ENCODE data around the gene WNT4. TPM values are rescaled to one million over a fixed set of nuclear protein-coding genes. Genes with fewer than 3 reads are reported as not detected.

Gene WNT4
- total RNA-seq, 4 donors from 2014 or later: under 0.01 TPM; not detected in 3

DNA sequence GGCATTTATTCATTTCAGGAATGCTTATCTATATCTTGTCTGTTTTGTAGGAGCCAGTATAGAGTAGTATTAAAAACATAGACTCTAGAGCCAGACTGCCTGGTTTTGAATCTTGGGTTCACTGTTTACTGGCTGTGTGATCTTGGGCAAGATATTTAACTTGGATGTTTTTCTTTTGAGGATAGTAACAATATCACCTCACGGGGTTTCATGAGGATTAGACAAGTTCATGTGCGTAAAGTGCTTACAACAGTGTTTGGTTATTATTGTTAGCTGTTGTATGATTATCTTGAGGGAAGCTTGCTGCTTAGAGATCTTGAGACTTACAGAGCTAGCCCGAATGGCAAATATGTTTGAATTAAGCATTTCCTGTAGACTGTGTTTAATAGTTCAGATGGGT is 40.2 kb downstream of the WNT4 start:
- TF ChIP-seq CTCF (IDR thresholded peaks at IDR 0.05; ENCODE audit: low read depth): no peak

- no peak for TF ChIP-seq CTCF (IDR thresholded peaks at IDR 0.05; ENCODE audit: low read depth)
These were observed 40.9 kb downstream of the WNT4 start for GRCh38 chr1:22101995-22102394.

- TF ChIP-seq CTCF (IDR thresholded peaks at IDR 0.05; ENCODE audit: low read depth): no peak
These were observed 41.7 kb downstream of the WNT4 start for GRCh38 chr1:22101199-22101598.

DNA sequence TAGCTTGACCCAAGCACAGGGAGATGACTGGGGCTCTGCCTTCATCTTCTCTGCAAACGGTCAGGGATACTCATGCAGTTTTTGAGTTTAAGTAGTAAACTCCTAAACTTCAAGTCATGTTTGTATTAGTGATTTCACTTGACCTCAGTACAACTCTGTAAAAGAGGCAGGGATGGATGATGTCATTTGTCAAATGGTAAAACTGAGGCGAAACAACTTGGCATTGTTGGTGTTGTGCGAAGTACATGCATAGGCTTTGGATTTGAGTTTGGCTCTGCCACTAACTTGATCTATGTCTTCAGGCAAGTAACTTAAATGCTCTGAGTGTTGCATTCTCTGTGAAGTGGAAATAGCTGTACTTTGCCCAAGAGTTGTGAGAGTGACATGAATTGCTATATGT is 42.7 kb downstream of the WNT4 start:
- TF ChIP-seq CTCF (IDR thresholded peaks at IDR 0.05; ENCODE audit: low read depth): no peak

- no peak for TF ChIP-seq CTCF (IDR thresholded peaks at IDR 0.05; ENCODE audit: low read depth)
These were observed 44.1 kb downstream of the WNT4 start for GRCh38 chr1:22098752-22099151.

DNA sequence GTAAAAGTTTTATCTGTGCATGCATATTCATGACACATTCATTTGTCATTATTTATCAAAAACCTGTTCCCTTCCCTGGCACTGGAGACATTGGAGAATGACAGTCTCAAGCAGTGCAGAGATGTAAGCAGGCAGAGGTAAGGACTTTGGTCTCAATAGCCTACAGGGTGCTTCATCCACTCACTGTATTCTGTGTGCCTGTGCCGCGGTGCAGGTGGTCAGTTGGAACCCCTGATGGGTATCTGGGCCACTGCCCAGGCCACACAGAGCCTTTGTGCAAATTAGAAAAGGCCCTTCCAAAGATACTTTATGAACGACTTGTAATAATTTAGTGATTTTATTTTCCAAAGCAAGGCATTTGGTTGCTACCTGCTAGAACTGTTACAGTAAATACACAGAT is 46.4 kb downstream of the WNT4 start:
- no peak for TF ChIP-seq CTCF (IDR thresholded peaks at IDR 0.05; ENCODE audit: low read depth)

DNA sequence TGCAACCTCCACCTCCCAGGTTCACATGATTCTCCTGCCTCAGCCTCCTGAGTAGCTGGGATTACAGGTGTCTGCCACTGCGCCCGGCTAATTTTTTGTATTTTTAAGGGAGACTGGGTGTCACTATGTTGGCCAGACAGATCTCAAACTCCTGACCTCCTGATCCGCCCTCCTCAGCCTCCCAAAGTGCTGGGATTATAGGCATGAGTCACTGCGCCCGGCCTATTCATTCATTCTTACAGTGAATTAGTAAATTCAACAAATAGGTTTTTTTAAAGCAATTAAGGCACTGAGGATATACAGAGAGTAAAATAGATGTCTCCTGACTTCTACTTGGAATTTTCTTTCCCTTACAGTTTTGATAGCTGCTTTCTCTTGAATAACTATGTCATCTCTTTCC is 46.9 kb downstream of the WNT4 start:
- no peak for TF ChIP-seq CTCF (IDR thresholded peaks at IDR 0.05; ENCODE audit: low read depth)
